SJSA1 (cell line): ENCODE results near the gene PRRC1. TPM values are rescaled to one million over a fixed set of nuclear protein-coding genes. Genes with fewer than 3 reads are reported as not detected.
"Not testable (repeated sequence)": the region's sequence is repeated elsewhere in the genome, so short reads cannot be mapped to it uniquely, and the experiment has no call there.

Experiments used
- DNase-seq, 2 experiments: peaks; one replicate each; pipeline ENCODE4 v3.0.0-alpha.2; 2015 to 2020; ENCODE audit warnings: low spot score in 2 of 2, low read depth in 1 of 2
- H3K27ac ChIP-seq: fragments of 250-450 bp; sonication (Bioruptor Pico); 2 replicates; pipeline ENCODE4 v1.5.1; 2020; ENCODE audit warnings: mild to moderate bottlenecking, moderate library complexity
- H3K27me3 ChIP-seq: fragments of 250-450 bp; sonication (Bioruptor Pico); replicated peaks from 2 replicates; pipeline ENCODE4 v1.5.1; 2020; ENCODE audit warnings: mild to moderate bottlenecking, moderate library complexity
- H3K36me3 ChIP-seq: fragments of 250-450 bp; sonication (Bioruptor Pico); 2 replicates; pipeline ENCODE4 v1.5.1; 2020; ENCODE audit warnings: mild to moderate bottlenecking
- H3K4me1 ChIP-seq: fragments of 250-450 bp; sonication (Bioruptor Pico); replicated peaks from 2 replicates; pipeline ENCODE4 v1.6.1; 2021; ENCODE audit warnings: mild to moderate bottlenecking
- H3K4me3 ChIP-seq: fragments of 250-450 bp; sonication (Bioruptor Pico); 2 replicates; pipeline ENCODE4 v1.5.1; 2020; ENCODE audit warnings: mild to moderate bottlenecking
- H3K9me3 ChIP-seq: fragments of 250-450 bp; sonication (Bioruptor Pico); replicated peaks from 2 replicates; pipeline ENCODE4 v1.5.1; 2020; ENCODE audit warnings: mild to moderate bottlenecking
- total RNA-seq: library from RNA; depleted of rRNA; stranded (reverse); fragments of >200 nt; shearing (Covaris generic); gene quantifications from 2 replicates; pipeline ENCODE4 v1.2.3, GENCODE V29; 2014

The PRRC1 gene
- total RNA-seq, 1 experiment from 2014 or later: 63.3 TPM

DNA sequence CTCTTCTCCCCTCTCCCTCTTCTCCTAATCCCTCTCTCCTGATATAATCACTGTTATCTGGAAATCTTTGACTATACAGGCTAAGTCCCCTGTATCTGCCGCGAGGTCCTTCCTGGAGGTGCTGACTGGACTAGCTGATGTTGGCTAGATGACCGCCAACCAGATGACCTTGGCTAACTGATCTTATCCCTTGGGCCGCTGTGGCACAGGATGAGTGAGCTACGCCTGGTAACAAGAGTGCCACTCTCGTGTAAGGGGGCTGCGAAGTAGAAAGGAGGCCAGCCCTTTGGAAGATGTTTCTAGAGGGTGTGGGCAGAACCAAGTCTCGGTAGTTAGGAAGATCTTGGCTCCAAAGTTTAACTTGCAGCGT, 345 bp upstream of the PRRC1 start:
- Histone ChIP-seq H3K9me3 (peaks cover 8% of the 10 kb centered on the region), H3K36me3 (peaks cover 41% of the 10 kb centered on the region), H3K4me3 (peak overlapping the region; percentile 97), H3K27ac (no peak overlapping the region), H3K4me1 (peaks cover 13% of the 10 kb centered on the region), H3K27me3 (0 out of 2 replicates have a peak, but pooled peaks cover 7% of the 10 kb centered on the region)
- peak in 1 of 2 experiments; percentile 55 for DNase-seq

DNA sequence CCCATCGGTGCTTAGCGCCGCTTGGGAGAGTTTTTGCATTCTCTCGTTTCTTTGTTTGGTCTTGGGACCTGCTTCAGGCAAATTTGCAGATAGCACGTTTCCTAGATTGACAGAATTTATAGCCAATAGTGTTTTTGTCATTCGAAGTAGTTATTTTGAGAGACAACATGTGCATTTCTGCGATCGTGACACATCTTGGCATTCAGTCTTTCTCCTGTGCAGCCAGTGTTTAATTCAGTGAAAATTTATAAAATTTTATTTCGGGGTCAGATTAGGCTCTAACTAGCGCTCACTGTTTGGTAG, 830 bp downstream of the PRRC1 start:
- Histone ChIP-seq H3K27me3 (no peaks in the 10 kb centered on the region), H3K4me3 (peak overlapping the region; percentile 97), H3K36me3 (peaks cover 45% of the 10 kb centered on the region), H3K9me3 (peaks cover 8% of the 10 kb centered on the region), H3K4me1 (peaks cover 13% of the 10 kb centered on the region), H3K27ac (peak overlapping the region; percentile 64)
- DNase-seq: no peak

GRCh38 chr5:127519527-127519926, 2.1 kb downstream of the PRRC1 start:
- peaks cover 57% of the 10 kb centered on the region for H3K36me3 ChIP-seq
- no peak for DNase-seq
- no peaks in the 10 kb centered on the region for H3K27me3 ChIP-seq
- H3K4me3 ChIP-seq: no peak overlapping the region
- peaks cover 8% of the 10 kb centered on the region for H3K9me3 ChIP-seq
- no peak overlapping the region for H3K27ac ChIP-seq
- H3K4me1 ChIP-seq: peaks cover 13% of the 10 kb centered on the region

DNA sequence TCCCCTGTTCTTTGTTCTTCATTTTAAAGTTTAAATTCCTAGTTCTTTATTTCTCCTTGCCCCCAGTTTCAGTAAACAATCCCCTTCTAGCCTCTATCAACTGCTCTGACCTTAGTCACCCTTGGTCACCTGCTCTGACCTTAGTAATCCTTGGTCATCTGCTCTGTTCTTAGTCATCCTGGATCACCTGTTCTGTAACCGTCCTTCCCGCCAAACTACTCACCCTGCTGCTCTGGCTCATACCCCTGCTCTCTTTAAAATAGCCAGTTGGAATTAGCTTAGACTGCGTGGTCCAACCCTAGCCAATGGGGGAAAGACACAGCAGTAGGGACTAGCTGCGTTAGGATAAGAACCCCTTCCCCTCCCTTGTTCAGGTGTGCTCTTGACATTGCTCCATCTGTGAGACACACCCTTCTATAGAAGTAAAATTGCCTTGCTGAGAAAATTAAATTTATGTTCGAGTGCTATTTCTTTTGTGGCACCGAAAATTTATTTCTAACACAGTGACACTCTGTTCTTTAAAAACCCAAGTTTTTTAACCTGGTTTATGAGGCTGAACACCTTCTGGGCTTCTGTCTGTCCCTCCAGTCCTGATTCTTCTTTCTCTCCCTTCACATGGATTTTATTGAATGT, 3.8 kb downstream of the PRRC1 start:
- no peak for DNase-seq
- Histone ChIP-seq H3K27me3 (no peaks in the 10 kb centered on the region), H3K36me3 (peaks cover 73% of the 10 kb centered on the region), H3K4me3 (no peak overlapping the region), H3K9me3 (peaks cover 8% of the 10 kb centered on the region), H3K4me1 (peaks cover 13% of the 10 kb centered on the region), H3K27ac (no peak overlapping the region)

DNA sequence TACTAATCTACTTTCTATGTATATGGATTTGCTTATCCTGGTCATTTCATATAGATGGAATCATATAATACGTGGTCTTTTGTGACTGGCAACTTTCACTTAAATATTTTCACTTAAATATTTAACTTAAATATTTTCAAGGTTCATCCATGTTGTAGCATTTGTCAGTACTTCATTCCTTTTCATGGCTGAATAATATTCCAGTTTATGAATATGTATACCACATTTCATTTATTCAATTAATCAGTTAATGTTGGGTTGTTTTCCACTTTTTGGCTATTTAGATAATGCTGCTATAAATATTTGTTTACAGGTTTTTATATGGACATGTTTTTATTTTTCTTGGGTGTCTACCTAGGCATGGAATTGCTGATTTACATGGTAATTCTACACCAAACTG, 7.7 kb downstream of the PRRC1 start:
- DNase-seq: no peak
- Histone ChIP-seq H3K9me3 (0 out of 2 replicates have a peak, but pooled peaks cover 3% of the 10 kb centered on the region), H3K4me1 (no peaks in the 10 kb centered on the region), H3K27ac (no peak overlapping the region), H3K27me3 (no peaks in the 10 kb centered on the region), H3K36me3 (peaks cover 86% of the 10 kb centered on the region), H3K4me3 (no peak overlapping the region)

DNA sequence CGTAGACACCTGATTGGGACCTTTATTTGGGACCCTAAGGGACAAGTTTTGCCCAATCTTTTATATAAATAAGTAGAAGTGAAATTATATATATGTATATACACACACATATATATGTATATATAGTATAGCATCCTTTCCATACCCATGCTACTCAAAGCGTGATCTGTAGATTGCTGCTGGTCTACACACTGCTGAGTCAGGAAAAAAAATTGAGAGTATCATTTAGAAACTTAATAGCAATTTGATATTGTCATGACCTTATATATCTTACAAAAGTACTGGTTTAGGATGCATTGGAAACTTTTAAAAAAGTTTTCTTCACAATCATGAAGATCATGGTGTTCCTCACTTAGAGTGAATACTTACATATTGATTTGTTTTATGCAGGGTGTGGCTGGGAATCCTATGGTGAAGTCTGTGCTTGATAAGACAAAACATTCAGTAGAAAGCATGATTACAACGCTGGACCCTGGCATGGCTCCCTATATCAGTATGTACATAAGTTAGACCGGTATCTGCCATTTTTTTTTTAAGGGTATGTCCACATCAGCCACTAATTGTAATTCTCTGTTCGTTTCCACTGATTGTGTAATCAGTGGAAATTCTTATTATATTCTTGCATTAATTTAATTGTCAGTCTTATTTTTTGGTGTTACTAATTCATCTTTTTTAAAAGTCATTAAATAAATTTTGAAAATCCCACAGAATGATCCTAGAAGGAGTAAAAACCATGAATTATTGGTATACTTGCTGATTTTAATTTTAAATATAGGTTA, 12.7 kb downstream of the PRRC1 start:
- no peak overlapping the region for H3K4me3 ChIP-seq
- peaks cover 86% of the 10 kb centered on the region for H3K36me3 ChIP-seq
- H3K9me3 ChIP-seq: no peaks in the 10 kb centered on the region
- DNase-seq: no peak
- H3K4me1 ChIP-seq: no peaks in the 10 kb centered on the region
- H3K27me3 ChIP-seq: no peaks in the 10 kb centered on the region
- H3K27ac ChIP-seq: no peak overlapping the region

DNA sequence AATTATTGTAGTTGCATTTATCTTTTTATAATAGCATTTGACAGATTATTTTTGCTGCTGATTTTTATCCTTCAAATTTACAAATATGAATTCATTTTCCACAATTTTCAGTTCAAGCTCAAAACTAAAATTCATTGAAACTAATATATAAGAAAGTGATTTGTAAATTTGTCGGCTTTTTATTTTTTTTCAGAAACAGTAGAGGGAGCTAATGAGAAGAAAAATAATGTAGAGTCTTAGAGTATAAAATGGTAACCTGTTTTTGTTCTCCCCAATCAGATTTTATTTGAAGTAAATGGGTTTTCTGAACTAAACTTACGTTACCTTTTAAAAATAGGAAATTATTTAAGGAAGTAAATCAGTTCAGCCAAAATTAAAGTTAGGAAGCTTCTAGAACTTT, 19.2 kb downstream of the PRRC1 start:
- Histone ChIP-seq H3K36me3 (peaks cover 89% of the 10 kb centered on the region), H3K9me3 (no peaks in the 10 kb centered on the region), H3K4me1 (no peaks in the 10 kb centered on the region), H3K27ac (no peak overlapping the region), H3K27me3 (0 out of 2 replicates have a peak, but pooled peaks cover 2% of the 10 kb centered on the region), H3K4me3 (no peak overlapping the region)
- DNase-seq: no peak

- H3K9me3 ChIP-seq, H3K27me3 ChIP-seq, H3K4me3 ChIP-seq, H3K4me1 ChIP-seq, DNase-seq, H3K27ac ChIP-seq: not testable (repeated sequence)
- H3K36me3 ChIP-seq: peaks cover 63% of the 10 kb centered on the region
Observed at GRCh38 chr5:127540553-127540952, 23.1 kb downstream of the PRRC1 start.

- H3K4me3 ChIP-seq, DNase-seq, H3K4me1 ChIP-seq, H3K27me3 ChIP-seq, H3K27ac ChIP-seq, H3K9me3 ChIP-seq: not testable (repeated sequence)
- peaks cover 35% of the 10 kb centered on the region for H3K36me3 ChIP-seq
Observed at GRCh38 chr5:127545249-127545648, 27.8 kb downstream of the PRRC1 start.

- Histone ChIP-seq H3K9me3 (no peaks in the 10 kb centered on the region), H3K4me1 (peaks cover 9% of the 10 kb centered on the region), H3K4me3 (no peak overlapping the region), H3K36me3 (peaks cover 67% of the 10 kb centered on the region), H3K27me3 (no peaks in the 10 kb centered on the region), H3K27ac (no peak overlapping the region)
- peak in 1 of 2 experiments; percentile 38 for DNase-seq
Observed at GRCh38 chr5:127549551-127549950, 32.1 kb downstream of the PRRC1 start.

GRCh38 chr5:127550652-127551409, 33.4 kb downstream of the PRRC1 start:
- Histone ChIP-seq H3K36me3 (peaks cover 58% of the 10 kb centered on the region), H3K27me3 (no peaks in the 10 kb centered on the region), H3K4me1 (peaks cover 9% of the 10 kb centered on the region), H3K27ac (no peak overlapping the region), H3K4me3 (no peak overlapping the region), H3K9me3 (no peaks in the 10 kb centered on the region)
- DNase-seq: no peak

DNA sequence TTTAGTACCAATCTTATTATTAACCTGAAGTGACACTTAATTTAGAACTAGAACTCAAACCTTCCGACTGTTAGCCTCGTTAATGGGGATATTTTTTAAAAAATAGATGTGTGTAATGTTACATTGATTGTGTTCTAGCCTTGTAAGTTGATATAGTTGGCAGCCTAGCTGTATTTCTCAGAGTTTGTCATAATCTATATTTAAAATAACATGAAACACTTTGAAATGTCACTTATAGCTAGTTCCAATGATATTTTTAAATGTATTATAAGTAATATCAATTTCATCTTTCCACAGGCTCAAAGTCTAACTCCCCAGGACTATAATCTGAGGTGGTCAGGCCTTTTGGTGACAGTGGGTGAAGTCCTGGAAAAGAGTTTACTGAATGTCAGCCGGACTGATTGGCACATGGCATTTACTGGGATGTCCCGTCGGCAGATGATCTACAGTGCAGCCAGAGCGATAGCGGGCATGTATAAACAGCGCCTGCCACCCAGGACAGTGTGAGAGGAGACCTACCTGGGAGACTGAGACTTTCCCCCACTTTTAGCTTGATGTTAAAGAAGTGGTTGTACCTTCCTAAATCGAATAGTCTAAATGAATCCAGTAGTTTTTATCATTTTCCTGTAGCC, 34.1 kb downstream of the PRRC1 start:
- no peak for DNase-seq
- H3K4me1 ChIP-seq: peaks cover 9% of the 10 kb centered on the region
- H3K27ac ChIP-seq: no peak overlapping the region
- no peak overlapping the region for H3K4me3 ChIP-seq
- H3K27me3 ChIP-seq: no peaks in the 10 kb centered on the region
- H3K36me3 ChIP-seq: peaks cover 55% of the 10 kb centered on the region
- H3K9me3 ChIP-seq: no peaks in the 10 kb centered on the region

- Histone ChIP-seq H3K36me3 (peaks cover 36% of the 10 kb centered on the region), H3K27ac (no peak overlapping the region)
- DNase-seq: no peak
Observed at GRCh38 chr5:127555826-127556225, 38.4 kb downstream of the PRRC1 start.

More at GRCh38 chr5:127555826-127556225, 38.4 kb downstream of the PRRC1 start:
- Histone ChIP-seq H3K4me3 (no peak overlapping the region), H3K4me1 (no peaks in the 10 kb centered on the region), H3K9me3 (no peaks in the 10 kb centered on the region), H3K27me3 (no peaks in the 10 kb centered on the region)
